Activated T-cell treated with anti-CD3 and anti-CD28 coated beads, Interleukin-2, amount 50 U/mL, for 1 hour (primary cell): ENCODE measurements around the gene KIR2DL3.
"Not testable (repeated sequence)": the region's sequence is repeated elsewhere in the genome, so short reads cannot be mapped to it uniquely, and the experiment has no call there.

ENCODE experiments used
- DNase-seq: peaks from one replicate; pipeline ENCODE4 v3.0.0-alpha.2; 2020

Gene KIR2DL3

DNA sequence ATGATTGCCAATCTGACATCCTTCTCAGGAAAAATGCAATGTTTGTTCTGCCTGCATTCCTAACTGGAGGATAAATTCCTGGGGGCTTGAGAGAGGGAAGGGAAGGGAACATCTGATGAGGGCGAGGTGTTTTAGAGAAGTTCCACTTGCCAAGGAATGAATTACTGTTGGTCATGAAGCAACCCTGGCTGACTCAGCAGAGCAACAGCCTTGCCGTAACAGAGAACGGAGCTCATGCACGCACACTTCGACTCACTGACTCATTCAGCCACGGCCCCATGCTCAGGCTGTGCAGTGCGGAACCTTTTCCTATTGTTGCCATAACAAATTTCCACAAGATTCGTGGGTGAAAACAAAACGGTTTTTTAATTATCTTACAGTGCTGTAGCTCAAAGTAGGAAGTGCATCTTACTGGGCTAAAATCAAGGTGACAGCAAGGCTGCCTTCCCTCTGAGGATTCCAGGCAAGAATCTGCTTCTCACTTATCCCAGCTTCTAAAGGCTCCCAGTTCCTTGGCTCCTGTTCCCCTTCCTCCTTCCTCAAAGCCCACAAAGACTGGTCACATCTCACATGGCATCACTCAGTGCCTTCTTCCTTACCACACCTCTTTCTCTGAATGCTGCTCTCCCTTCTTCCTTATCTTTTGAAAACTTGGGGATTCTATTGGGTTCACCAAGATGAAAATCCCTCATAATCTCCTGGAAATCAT lies 9.5 kb downstream of the KIR2DL3 start:
- DNase-seq = not testable (repeated sequence)

DNA sequence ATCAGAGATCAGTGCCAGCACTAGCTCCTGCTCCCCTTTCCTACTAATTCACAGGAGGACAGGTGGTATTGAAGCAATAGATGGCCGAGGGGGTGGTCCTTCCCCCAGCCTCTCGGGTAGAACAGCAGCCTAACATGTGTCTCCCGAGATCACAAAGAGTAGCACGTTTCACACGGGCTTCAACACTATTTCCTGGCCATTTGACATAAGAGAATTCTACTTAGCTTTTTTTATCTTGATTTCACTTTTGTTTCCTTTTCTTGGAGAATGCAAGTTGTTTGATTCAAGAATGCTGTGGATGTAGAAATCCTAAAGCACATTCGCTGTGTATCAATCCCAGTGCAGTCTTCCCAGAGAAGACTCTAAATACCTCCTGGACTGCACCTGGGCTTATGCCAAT lies 12.0 kb downstream of the KIR2DL3 start:
- not testable (repeated sequence) for DNase-seq

DNA sequence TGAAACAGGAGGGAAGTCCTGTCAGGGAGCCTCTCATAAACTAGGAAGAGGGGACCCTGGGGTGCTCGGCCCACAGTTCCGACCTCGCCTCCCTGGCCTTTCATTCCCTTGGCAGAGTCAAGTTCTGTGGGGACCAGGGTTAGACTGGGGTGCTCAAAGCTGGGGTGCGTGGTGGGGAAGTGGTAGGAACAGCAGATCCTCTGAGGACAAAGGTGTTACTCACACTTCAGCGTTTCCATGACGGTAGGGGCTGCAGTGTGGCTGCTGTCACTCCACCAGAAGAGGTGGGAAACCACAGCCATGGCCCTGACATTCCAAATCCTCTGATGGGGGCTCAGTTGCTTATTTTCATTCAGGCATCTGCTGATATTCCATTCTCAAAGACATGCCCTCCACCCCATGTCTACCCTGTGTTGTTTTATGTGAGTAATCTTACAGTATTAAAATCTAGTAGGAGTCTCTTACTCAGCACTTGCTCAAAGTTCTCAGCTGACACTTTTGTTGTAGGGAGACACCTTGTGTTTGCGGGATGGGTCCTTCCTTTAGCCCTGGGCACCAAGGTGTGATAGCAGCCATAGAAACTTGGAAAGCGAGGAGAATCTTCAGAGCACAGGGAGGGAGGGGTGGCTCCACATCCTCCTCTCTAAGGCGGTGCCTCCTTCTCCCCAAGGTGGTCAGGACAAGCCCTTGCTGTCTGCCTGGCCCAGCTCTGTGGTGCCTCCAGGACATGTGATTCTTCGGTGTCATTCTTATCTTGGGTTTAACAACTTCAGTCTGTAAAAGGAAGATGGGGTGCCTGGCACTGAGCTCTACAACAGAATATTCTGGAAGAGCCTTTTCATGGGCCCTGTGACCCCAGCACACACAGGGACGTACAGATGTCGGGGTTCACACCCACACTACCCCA lies 18.1 kb downstream of the KIR2DL3 start:
- DNase-seq = not testable (repeated sequence)

DNA sequence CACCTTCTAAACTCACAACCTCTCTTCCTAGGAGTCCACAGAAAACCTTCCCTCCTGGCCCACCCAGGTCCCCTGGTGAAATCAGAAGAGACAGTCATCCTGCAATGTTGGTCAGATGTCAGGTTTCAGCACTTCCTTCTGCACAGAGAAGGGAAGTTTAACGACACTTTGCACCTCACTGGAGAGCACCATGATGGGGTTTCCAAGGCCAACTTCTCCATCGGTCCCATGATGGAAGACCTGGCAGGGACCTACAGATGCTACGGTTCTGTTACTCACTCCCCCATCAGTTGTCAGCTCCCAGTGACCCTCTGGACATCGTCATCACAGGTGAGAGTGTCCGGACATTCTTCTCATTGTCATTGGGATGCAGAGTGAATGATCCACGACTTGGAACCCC lies 20.3 kb downstream of the KIR2DL3 start:
- not testable (repeated sequence) for DNase-seq

DNA sequence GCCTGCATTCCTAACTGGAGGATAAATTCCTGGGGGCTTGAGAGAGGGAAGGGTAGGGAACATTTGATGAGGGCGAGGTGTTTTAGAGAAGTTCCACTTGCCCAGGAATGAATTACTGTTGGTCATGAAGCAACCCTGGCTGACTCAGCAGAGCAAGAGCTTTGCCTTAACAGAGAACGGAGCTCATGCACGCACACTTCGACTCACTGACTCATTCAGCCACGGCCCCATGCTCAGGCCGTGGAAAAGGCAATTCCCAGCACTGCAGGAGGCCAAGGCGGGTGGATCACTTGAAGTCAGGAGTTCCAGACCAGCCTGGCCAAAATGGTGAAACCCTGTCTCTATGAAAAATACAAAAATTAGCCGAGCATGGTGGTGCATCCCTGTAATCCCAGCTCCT lies 25.9 kb downstream of the KIR2DL3 start:
- DNase-seq = not testable (repeated sequence)

DNA sequence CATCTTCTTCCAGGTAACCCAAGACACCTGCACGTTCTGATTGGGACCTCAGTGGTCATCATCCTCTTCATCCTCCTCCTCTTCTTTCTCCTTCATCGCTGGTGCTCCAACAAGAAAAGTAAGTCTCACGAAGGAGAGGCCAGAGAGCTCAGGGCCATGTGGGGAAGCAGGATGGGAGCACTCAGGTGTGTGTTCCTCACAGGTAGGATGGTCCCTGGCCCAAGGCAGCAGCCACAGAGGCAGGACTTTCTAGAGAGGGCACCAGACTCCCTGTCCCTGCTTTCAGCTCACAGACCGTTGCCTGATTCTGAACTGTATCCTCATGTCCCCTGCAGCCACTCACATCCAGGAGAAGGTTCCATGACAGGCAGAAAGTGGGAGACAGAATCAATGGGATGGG lies 28.2 kb downstream of the KIR2DL3 start:
- DNase-seq = not testable (repeated sequence)

DNA sequence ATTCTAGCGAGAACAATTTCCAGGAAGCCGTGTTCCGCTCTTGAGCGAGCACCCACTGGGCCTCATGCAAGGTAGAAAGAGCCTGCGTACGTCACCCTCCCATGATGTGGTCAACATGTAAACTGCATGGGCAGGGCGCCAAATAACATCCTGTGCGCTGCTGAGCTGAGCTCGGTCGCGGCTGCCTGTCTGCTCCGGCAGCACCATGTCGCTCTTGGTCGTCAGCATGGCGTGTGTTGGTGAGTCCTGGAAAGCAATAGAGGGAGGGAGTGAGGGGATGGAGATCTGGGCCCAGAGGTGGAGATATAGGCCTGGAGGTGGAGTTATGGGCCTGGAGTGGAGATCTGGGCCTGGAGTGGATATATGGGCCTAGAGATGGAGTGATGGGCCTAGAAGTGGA lies 31.3 kb downstream of the KIR2DL3 start, which contains the start of gene KIR2DL1:
Gene KIR2DL1, plus strand, starts transcription at position 148 of the 400 bp plus-strand sequence. Its CDS starts 58 bp downstream, at position 206.
- DNase-seq = not testable (repeated sequence)

DNA sequence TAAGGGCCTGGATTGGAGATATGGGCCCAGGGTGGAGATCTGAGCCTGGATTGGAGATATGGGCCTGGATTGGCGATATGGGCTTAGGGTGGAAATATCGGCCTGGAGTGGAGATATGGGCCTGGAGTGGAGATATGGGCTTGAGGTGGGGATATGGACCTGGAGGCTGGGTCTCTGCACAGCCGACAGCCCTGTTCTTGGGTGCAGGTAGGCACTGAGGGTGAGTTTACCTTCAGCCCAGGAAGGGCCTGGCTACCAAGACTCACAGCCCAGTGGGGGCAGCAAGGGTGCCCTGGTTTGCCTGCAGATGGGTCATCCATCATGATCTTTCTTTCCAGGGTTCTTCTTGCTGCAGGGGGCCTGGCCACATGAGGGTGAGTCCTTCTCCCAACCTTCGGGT lies 32.2 kb downstream of the KIR2DL3 start:
- not testable (repeated sequence) for DNase-seq

DNA sequence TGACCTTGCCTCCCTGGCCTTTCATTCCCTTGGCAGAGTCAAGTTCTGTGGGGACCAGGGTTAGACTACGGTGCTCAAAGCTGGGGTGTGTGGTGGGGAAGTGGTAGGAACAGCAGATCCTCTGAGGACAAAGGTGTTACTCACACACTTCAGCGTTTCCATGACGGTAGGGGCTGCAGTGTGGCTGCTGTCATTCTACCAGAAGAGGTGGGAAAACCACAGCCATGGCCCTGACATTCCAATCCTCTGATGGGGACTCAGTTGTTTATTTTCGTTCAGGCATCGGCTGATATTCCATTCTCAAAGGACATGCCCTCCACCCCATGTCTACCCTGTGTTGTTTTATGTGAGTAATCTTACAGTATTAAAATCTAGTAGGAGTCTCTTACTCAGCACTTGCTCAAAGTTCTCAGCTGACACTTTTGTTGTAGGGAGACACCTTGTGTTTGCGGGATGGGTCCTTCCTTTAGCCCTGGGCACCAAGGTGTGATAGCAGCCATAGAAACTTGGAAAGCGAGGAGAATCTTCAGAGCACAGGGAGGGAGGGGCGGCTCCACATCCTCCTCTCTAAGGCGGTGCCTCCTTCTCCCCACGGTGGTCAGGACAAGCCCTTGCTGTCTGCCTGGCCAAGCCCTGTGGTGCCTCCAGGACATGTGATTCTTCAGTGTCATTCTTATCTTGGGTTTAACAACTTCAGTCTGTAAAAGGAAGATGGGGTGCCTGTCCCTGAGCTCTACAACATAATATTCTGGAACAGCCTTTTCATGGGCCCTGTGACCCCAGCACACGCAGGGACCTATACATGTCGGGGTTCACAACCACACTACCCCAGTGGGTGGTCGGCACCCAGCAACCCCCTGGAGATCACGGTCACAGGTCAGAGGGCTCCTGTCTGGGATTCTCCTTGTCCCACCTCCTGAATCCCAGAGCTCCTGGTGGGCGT lies 33.0 kb downstream of the KIR2DL3 start:
- DNase-seq = not testable (repeated sequence)

DNA sequence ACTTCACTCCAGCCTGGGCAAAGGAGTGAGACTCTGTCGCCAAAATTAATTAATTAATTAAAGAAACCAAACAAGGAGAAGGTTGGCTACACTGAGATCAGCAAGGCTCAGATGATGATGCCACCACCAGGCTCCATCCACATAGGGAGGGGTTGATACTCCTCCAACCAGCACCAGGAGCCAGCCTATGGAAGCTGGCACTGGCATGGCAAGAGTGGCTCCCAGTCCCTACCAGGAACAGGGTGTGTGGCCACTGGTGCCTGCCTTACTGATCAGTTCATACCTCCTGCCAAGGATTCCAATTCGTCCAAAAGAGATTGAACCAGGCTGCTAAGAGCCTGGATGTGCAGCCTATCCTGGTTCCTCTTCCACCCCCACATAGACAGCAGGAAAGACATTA lies 34.4 kb downstream of the KIR2DL3 start:
- not testable (repeated sequence) for DNase-seq

DNA sequence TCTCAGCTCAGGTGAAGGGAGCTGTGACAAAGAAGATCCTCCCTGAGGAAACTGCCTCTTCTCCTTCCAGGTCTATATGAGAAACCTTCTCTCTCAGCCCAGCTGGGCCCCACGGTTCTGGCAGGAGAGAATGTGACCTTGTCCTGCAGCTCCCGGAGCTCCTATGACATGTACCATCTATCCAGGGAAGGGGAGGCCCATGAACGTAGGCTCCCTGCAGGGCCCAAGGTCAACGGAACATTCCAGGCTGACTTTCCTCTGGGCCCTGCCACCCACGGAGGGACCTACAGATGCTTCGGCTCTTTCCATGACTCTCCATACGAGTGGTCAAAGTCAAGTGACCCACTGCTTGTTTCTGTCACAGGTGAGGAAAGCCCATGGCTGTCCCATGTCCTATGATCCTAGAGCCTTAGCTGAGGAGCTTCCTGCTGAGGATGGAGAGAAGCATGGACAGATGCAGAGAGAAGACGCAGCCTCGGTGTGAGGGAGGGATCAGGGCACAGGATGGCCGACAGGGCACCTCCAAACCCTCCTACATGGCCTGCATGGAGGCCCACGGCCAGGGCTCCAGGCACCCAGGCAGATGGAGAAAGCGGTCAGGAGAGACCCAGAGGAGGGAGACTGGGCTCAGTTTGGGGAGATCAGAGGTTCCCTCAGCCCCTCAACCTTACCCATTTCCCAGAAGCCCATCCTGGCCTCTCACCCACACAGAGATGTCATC lies 36.9 kb downstream of the KIR2DL3 start:
- DNase-seq = not testable (repeated sequence)

DNA sequence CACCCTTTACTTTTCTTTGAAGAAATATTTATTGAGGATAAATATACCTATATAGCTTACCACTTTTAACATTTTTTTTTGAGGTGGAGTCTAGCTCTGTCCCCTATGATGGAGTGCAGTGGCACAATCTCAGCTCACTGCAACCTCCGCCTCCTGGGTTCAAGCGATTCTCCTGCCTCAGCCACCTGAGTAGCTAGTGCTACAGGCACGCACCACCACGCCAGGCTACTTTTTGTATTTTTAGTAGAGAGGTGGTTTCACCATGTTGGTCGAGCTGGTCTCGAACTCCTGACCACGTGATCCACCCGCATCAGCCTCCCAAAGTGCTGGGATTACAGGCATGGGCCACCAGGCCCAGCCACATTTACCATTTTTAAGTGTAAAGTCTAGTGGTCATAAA lies 37.5 kb downstream of the KIR2DL3 start:
- DNase-seq = not testable (repeated sequence)

DNA sequence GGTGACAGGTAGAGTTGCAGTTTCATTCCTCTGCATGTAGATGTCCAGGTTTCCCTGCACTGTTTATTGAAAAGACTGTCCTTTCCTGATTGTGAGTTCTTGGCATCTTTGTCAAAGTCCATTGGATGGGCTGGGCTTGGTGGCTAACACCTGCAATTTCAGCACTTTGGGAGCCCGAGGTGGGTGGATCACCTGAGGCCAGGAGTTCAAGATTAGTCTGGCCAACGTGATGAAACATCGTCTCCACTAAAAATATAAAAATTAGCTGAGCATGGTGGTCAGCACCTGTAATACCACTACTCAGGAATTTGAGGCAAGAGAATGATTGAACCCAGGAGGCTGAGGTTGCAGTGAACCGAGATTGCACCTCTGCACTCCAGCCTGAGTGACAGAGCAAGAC lies 39.5 kb downstream of the KIR2DL3 start:
- not testable (repeated sequence) for DNase-seq

DNA sequence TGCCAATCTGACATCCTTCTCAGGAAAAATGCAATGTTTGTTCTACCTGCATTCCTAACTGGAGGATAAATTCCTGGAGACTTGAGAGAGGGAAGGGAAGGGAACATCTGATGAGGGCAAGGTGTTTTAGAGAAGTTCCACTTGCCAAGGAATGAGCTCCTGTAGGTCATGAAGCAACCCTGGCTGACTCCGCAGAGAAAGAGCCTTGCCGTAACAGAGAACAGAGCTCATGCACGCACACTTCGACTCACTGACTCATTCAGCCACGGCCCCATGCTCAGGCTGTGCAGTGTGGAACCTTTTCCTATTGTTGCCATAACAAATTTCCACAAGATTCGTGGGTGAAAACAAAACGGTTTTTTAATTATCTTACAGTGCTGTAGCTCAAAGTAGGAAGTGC lies 40.6 kb downstream of the KIR2DL3 start:
- DNase-seq = not testable (repeated sequence)

DNA sequence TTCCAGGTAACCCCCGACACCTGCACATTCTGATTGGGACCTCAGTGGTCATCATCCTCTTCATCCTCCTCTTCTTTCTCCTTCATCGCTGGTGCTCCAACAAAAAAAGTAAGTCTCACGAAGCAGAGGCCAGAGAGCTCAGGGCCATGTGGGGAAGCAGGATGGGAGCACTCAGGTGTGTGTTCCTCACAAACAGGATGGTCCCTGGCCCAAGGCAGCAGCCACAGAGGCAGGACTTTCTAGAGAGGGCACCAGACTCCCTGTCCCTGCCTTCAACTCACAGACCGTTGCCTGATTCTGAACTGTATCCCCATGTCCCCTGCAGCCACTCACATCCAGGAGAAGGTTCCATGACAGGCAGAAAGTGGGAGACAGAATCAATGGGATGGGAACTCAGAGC lies 44.6 kb downstream of the KIR2DL3 start:
- DNase-seq = not testable (repeated sequence)

DNA sequence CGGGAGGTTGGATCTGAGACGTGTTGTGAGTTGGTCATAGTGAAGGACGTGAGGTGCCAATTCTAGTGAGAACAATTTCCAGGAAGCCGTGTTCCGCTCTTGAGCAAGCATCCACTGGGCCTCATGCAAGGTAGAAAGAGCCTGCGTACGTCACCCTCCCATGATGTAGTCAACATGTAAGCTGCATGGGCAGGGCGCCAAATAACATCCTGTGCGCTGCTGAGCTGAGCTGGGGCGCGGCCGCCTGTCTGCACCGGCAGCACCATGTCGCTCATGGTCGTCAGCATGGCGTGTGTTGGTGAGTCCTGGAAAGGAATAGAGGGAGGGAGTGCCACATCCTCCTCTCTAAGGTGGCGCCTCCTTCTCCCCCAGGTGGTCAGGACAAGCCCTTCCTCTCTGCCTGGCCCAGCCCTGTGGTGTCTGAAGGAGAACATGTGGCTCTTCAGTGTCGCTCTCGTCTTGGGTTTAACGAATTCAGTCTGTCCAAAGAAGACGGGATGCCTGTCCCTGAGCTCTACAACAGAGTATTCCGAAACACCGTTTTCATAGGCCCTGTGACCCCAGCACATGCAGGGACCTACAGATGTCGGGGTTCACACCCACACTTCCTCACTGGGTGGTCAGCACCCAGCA lies 47.9 kb downstream of the KIR2DL3 start:
- not testable (repeated sequence) for DNase-seq

DNA sequence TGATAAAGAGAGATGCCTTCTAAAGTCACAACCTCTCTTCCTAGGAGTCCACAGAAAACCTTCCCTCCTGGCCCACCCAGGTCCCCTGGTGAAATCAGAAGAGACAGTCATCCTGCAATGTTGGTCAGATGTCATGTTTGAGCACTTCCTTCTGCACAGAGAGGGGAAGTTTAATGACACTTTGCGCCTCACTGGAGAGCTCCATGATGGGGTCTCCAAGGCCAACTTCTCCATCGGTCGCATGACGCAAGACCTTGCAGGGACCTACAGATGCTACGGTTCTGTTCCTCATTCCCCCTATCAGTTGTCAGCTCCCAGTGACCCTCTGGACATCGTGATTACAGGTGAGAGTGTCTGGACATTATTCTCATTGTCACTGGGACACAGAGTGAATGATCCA lies 49.8 kb downstream of the KIR2DL3 start:
- DNase-seq = not testable (repeated sequence)

DNA sequence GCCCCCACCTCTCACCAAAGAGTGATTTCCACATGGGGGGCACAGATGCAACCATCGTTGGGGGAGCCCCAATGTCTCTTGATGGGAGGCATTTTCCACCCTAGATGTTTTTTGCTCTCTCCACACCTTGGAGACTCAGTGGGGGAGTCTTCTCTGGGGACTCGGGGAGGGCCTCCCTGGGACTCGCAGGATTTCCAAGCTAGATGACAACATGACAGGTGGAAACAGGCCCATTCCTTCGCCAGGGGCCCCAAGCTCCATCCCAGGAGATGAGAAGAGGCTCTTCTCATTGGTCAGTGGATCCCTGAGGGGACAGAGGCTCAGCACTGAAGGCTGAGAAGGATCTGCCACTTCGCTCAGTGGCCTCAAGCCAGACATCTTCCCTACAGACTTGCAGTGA lies 52.4 kb downstream of the KIR2DL3 start:
- no peak for DNase-seq

DNA sequence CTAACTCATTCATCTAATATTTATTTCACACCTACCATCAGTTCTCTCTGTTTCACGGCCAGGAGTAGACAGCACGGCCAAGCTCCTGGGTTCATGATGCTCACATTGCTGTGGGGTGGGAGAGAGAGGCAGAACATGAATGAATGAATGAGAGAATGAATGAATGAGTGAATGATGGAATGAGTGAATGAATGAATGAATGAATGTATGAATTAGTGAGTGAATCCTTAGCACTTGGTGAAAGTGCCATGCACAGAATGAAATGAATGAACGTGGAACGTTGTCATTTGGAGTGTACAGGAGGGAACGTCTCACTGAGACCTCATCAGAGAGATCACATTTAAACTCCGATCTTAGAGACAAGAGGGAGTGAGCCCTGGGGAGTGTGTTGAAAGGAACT lies 53.2 kb downstream of the KIR2DL3 start:
- no peak for DNase-seq

DNA sequence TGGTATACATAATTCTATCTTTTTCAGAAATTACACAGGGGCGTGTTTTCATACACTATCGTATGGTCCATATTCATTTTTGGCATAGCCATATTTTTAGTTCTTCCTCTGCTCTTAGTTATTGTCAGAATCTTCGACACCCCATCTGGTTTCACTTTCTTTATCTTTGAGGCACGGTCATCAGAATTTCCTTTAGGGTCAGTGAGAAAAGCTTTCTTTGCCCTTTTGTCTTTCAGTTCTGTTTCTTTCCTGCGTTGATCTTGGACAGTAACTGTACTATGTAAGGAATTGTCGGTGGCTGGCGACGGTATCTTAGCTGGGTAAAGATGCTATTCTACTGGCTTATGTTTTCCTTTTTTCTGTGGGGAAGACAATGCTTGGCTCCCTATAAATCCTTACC lies 54.5 kb downstream of the KIR2DL3 start:
- DNase-seq = no peak

DNA sequence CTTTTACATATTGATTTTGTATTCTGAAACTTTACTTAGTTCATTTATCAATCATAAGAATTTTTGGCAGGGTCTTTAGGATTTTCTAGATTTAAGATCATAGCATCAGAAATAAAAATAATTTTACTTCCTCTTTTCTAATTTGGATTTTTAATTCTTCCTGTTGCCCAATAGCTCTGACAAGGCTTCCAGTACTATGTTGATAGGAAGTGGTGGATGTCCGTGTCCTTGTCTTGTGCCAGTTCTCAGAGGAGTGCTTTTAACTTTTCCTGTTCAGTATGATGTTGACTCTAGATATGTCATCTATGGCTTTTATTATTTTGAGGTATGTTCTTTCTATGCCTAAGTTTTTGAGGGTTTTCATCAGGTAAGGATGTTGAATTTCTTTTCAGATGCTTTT lies 57.4 kb downstream of the KIR2DL3 start:
- DNase-seq = no peak
